ENCODE data around the gene CBLN3.

Gene CBLN3

DNA sequence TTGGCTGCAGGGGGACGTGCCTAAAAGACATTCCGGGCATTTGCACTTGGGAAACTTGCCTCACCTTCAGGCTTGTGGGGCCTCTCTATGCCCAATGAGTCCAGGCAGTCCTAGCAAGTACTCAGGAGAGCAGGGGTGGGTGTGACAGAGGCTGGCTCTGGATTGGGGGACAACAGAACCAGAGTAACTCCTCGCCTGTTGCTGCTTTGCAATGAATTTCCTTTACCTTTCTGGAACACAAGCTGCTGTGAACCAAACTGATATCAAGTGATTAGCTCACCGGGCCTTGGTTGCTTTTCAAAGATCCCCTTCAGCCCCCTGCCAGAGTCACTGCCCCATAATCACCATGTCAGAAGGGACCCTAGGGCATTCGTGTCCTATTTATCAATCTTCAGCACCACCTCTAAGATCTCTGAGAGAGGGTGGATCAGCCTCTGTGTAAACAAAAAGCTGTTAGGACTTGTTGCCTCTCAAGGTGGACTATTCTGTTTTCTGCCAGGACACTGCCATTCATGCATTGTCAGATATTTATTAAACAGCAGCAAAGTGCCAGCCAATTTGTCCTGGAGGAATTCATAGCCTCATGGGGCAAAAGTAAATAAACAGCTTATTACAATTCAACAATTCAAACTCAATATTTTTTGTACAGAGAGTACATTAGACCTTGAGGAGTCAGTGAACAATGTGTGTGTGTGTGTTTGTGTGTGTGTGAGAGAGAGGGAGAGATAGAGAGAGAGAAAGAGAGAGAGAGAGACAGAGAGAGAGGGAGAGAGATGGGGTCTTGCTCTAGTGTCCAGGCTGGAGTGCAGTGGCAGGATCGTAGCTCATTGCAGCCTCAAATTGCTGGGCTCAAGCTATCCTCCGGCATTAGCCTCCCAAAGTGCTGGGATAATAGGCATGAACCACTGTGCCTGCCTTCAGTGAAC is 50.2 kb downstream of the CBLN3 start:
- DNase-seq, result no peak

DNA sequence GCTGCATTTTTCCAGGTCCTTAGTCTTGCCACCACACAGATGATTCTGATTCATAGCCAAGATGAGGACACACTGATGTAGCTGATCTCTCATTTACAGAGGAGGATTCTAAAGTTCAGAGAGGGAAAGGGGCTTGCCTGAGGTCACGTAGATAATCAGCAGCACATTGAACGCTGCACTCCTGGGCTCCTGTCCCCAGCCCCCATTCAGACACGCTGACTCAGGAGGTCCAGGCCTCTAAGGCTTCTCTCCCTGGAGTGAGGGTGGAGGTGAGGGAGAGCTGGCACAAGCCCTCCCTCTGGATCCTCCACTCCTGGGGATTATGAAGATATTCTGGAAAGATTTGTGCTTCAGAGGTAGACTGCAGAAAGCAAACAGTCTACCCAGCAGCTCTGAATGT is 51.1 kb downstream of the CBLN3 start:
- no peak for DNase-seq

DNA sequence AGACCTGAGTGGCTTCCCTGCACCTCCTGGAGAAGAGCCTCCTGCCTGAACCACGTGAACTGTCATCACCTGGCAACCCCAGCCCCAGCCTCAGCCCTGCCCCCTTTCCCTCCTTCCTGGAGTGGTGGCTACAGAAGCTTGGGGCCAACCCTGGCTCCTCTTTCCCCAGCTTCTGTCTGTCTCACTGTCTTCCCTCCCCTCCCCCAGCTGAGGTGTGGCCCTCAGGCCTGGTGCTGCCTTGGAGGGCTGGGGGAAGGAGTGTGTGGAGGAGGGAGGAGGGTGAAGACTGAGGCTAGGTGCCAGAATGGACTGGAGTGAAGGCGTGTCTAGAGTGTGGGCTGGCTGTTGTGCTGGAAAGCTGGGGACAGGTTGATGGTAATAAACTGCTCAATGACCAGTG is 51.8 kb downstream of the CBLN3 start:
- DNase-seq, result peak; percentile 15

DNA sequence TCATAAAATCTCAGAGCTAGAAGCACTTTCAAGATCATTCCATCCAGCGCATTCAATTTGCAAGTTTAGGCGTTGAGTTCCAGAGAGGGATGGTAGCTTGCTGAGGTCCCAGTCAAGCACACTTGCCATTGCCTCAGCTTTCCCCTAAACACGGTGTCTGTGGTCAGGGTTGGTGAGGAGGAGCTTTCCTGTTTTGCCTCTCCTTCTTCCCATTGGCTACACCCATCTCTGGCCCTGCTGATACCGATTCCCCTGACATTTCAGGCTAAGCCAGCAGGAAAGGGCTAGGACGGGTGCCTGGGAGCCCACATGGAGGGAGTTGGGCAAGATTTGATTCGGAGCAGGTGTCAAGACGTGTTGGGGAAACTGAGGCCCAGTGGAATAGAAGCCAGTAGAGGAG is 52.3 kb downstream of the CBLN3 start:
- DNase-seq, result no peak
